ENCODE results near the gene GRAMD2A. TPM values are rescaled to one million over a fixed set of nuclear protein-coding genes. Genes with fewer than 3 reads are reported as not detected.
"Not testable (repeated sequence)": the region's sequence is repeated elsewhere in the genome, so short reads cannot be mapped to it uniquely, and the experiment has no call there.

GRAMD2A gene
- total and polyA plus RNA-seq, 4 donors = 4.0 to 25.2 (median 10.7) TPM

- Histone ChIP-seq H3K36me3 (ENCODE audit: control insufficient read depth in 4 of 4, insufficient read depth in 4 of 4, low read length in 4 of 4) (no peaks in the 10 kb centered on the region), H3K9me3 (ENCODE audit: control insufficient read depth in 4 of 4, insufficient read depth in 3 of 4, low read length in 3 of 4) (no peaks in the 10 kb centered on the region), H3K4me1 (ENCODE audit: control insufficient read depth in 5 of 5, insufficient read depth in 5 of 5, low read length in 5 of 5) (peaks cover 0 to 9% (median 6%) of the 10 kb centered on the region in 5 donors), H3K4me3 (no peak overlapping the region), H3K27ac (ENCODE audit: low read depth in 1 of 2, low read length in 1 of 2) (no peak overlapping the region), H3K27me3 (ENCODE audit: control insufficient read depth in 3 of 3, insufficient read depth in 3 of 3, low read length in 2 of 3) (no peaks in the 10 kb centered on the region), H3K9ac (ENCODE audit: insufficient read depth in 1 of 2, low read length in 2 of 2) (no peak overlapping the region)
- 83 to 88% methylated on average over 12 of the region's 12 CpGs for WGBS, 2 donors
- DNase-seq = no peak
- ATAC-seq (ENCODE audit: insufficient read depth, low FRiP score) = no peak
- TF ChIP-seq CTCF (IDR thresholded peaks at IDR 0.05; ENCODE audit: control extremely low read depth, extremely low read depth) = no peak
Measured at GRCh38 chr15:72173864-72174550, 23.6 kb downstream of the GRAMD2A start.

- Histone ChIP-seq H3K4me1 (ENCODE audit: control insufficient read depth in 5 of 5, insufficient read depth in 5 of 5, low read length in 5 of 5) (peaks cover 0 to 15% (median 10%) of the 10 kb centered on the region in 5 donors), H3K4me3 (no peak overlapping the region), H3K27me3 (ENCODE audit: control insufficient read depth in 3 of 3, insufficient read depth in 3 of 3, low read length in 2 of 3) (no peaks in the 10 kb centered on the region), H3K9me3 (ENCODE audit: control insufficient read depth in 4 of 4, insufficient read depth in 3 of 4, low read length in 3 of 4) (no peaks in the 10 kb centered on the region), H3K9ac (ENCODE audit: insufficient read depth in 1 of 2, low read length in 2 of 2) (no peak overlapping the region), H3K36me3 (ENCODE audit: control insufficient read depth in 4 of 4, insufficient read depth in 4 of 4, low read length in 4 of 4) (no peaks in the 10 kb centered on the region), H3K27ac (ENCODE audit: low read depth in 1 of 2, low read length in 1 of 2) (no peak overlapping the region)
- 94 to 97% methylated on average over 6 of the region's 6 CpGs for WGBS, 2 donors
- ATAC-seq (ENCODE audit: insufficient read depth, low FRiP score) (no peak), DNase-seq (no peak)
- TF ChIP-seq CTCF (IDR thresholded peaks at IDR 0.05; ENCODE audit: control extremely low read depth, extremely low read depth) = no peak
Measured at GRCh38 chr15:72173401-72173800, 24.2 kb downstream of the GRAMD2A start.

GRCh38 chr15:72172796-72173195 lies 24.8 kb downstream of the GRAMD2A start:
- WGBS, 2 donors = 90 to 95% methylated on average over 5 of the region's 5 CpGs
- H3K4me3 ChIP-seq = no peak overlapping the region
- no peak for ATAC-seq (ENCODE audit: insufficient read depth, low FRiP score)
- no peak overlapping the region for H3K27ac ChIP-seq (ENCODE audit: low read depth in 1 of 2, low read length in 1 of 2)
- peaks cover 0 to 21% (median 10%) of the 10 kb centered on the region in 5 donors for H3K4me1 ChIP-seq (ENCODE audit: control insufficient read depth in 5 of 5, insufficient read depth in 5 of 5, low read length in 5 of 5)
- H3K27me3 ChIP-seq (ENCODE audit: control insufficient read depth in 3 of 3, insufficient read depth in 3 of 3, low read length in 2 of 3) = no peaks in the 10 kb centered on the region
- TF ChIP-seq CTCF (IDR thresholded peaks at IDR 0.05; ENCODE audit: control extremely low read depth, extremely low read depth) = no peak
- DNase-seq = no peak
- no peaks in the 10 kb centered on the region for H3K36me3 ChIP-seq (ENCODE audit: control insufficient read depth in 4 of 4, insufficient read depth in 4 of 4, low read length in 4 of 4)
- H3K9me3 ChIP-seq (ENCODE audit: control insufficient read depth in 4 of 4, insufficient read depth in 3 of 4, low read length in 3 of 4) = no peaks in the 10 kb centered on the region
- no peak overlapping the region for H3K9ac ChIP-seq (ENCODE audit: insufficient read depth in 1 of 2, low read length in 2 of 2)

- not testable (repeated sequence) for DNase-seq; H3K27me3 ChIP-seq (ENCODE audit: control insufficient read depth in 3 of 3, insufficient read depth in 3 of 3, low read length in 2 of 3); H3K4me3 ChIP-seq; H3K36me3 ChIP-seq (ENCODE audit: control insufficient read depth in 4 of 4, insufficient read depth in 4 of 4, low read length in 4 of 4); ATAC-seq (ENCODE audit: insufficient read depth, low FRiP score); H3K9ac ChIP-seq (ENCODE audit: insufficient read depth in 1 of 2, low read length in 2 of 2); H3K27ac ChIP-seq (ENCODE audit: low read depth in 1 of 2, low read length in 1 of 2); H3K9me3 ChIP-seq (ENCODE audit: control insufficient read depth in 4 of 4, insufficient read depth in 3 of 4, low read length in 3 of 4)
- 77 to 87% methylated on average over 10 of the region's 10 CpGs for WGBS, 2 donors
- peaks cover 0 to 29% (median 10%) of the 10 kb centered on the region in 5 donors for H3K4me1 ChIP-seq (ENCODE audit: control insufficient read depth in 5 of 5, insufficient read depth in 5 of 5, low read length in 5 of 5)
Measured at GRCh38 chr15:72171978-72172377, 25.6 kb downstream of the GRAMD2A start.

Data from lung (tissue), 12 donors.